ENCODE results near the gene RNF133.

RNF133 gene

GRCh38 chr7:122709930-122710646 is 11.2 kb upstream of the RNF133 start:
- TF ChIP-seq EP300 (IDR thresholded peaks at IDR 0.05; ENCODE audit: borderline replicate concordance) (no peak), CEBPB (IDR thresholded peaks at IDR 0.05) (no peak)
- TF ChIP-seq, protein P1, sequence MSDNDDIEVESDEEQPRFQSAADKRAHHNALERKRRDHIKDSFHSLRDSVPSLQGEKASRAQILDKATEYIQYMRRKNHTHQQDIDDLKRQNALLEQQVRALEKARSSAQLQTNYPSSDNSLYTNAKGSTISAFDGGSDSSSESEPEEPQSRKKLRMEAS (IDR thresholded peaks at IDR 0.05) = no peak

- no peak for TF ChIP-seq EP300 (IDR thresholded peaks at IDR 0.05; ENCODE audit: borderline replicate concordance)
- TF ChIP-seq, protein P2, sequence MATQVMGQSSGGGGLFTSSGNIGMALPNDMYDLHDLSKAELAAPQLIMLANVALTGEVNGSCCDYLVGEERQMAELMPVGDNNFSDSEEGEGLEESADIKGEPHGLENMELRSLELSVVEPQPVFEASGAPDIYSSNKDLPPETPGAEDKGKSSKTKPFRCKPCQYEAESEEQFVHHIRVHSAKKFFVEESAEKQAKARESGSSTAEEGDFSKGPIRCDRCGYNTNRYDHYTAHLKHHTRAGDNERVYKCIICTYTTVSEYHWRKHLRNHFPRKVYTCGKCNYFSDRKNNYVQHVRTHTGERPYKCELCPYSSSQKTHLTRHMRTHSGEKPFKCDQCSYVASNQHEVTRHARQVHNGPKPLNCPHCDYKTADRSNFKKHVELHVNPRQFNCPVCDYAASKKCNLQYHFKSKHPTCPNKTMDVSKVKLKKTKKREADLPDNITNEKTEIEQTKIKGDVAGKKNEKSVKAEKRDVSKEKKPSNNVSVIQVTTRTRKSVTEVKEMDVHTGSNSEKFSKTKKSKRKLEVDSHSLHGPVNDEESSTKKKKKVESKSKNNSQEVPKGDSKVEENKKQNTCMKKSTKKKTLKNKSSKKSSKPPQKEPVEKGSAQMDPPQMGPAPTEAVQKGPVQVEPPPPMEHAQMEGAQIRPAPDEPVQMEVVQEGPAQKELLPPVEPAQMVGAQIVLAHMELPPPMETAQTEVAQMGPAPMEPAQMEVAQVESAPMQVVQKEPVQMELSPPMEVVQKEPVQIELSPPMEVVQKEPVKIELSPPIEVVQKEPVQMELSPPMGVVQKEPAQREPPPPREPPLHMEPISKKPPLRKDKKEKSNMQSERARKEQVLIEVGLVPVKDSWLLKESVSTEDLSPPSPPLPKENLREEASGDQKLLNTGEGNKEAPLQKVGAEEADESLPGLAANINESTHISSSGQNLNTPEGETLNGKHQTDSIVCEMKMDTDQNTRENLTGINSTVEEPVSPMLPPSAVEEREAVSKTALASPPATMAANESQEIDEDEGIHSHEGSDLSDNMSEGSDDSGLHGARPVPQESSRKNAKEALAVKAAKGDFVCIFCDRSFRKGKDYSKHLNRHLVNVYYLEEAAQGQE (IDR thresholded peaks at IDR 0.05; ENCODE audit: low read depth) = no peak
- TF ChIP-seq ZBTB7A (IDR thresholded peaks at IDR 0.05; ENCODE audit: low read depth) = no peak
- no peak for TF ChIP-seq CEBPB (IDR thresholded peaks at IDR 0.05)
- TF ChIP-seq FOXM1 (IDR thresholded peaks at IDR 0.05; ENCODE audit: borderline replicate concordance, low read depth) = no peak
- no peak for TF ChIP-seq CREB1 (IDR thresholded peaks at IDR 0.05; ENCODE audit: low read depth)
Observed at GRCh38 chr7:122706836-122707235, 7.9 kb upstream of the RNF133 start.

GRCh38 chr7:122702872-122703510 is 4.1 kb upstream of the RNF133 start, which contains the start of gene RNF148:
RNF148 (minus strand) TSS chr7:122702922; CDS start chr7:122702750, 172 bp downstream.
- TF ChIP-seq, protein P2 (IDR thresholded peaks at IDR 0.05; ENCODE audit: low read depth) = no peak
- TF ChIP-seq NFIC (IDR thresholded peaks at IDR 0.05) (no peak), TCF12 (IDR thresholded peaks at IDR 0.05; ENCODE audit: low read depth) (no peak), ZBTB7A (IDR thresholded peaks at IDR 0.05; ENCODE audit: low read depth) (no peak), TEAD4 (IDR thresholded peaks at IDR 0.05) (no peak), TAF1 (IDR thresholded peaks at IDR 0.05; ENCODE audit: low read depth) (no peak), FOXM1 (IDR thresholded peaks at IDR 0.05; ENCODE audit: borderline replicate concordance, low read depth) (no peak), RAD21 (IDR thresholded peaks at IDR 0.05; ENCODE audit: low read depth) (no peak), CEBPB (IDR thresholded peaks at IDR 0.05) (no peak)
- TF ChIP-seq, protein P3, sequence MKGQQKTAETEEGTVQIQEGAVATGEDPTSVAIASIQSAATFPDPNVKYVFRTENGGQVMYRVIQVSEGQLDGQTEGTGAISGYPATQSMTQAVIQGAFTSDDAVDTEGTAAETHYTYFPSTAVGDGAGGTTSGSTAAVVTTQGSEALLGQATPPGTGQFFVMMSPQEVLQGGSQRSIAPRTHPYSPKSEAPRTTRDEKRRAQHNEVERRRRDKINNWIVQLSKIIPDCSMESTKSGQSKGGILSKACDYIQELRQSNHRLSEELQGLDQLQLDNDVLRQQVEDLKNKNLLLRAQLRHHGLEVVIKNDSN (IDR thresholded peaks at IDR 0.05) = no peak
- TF ChIP-seq, protein P1 (IDR thresholded peaks at IDR 0.05) = no peak

DNA sequence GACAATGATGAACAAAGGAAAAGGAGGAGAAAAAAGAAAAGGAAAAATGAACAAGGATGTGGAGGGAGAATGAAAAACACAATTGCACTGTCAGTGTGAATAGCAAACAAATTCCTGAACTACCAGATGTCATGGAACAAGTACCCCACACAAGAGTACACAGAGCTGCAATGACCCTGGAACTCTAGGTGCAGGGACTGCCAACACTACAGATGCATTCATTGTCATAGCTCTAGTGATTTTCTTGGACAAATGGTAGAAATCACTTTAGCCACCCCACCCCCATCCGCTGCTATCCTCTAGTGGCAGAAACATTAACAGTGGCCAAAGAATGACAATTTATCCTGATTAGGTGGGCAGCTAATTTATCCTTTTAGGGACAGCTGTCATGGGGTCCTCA is 3.1 kb downstream of the RNF133 start:
- no peak for TF ChIP-seq EGR1 (IDR thresholded peaks at IDR 0.05)
- no peak for TF ChIP-seq CEBPB (IDR thresholded peaks at IDR 0.05)
- no peak for TF ChIP-seq NFIC (IDR thresholded peaks at IDR 0.05)
- TF ChIP-seq TCF12 (IDR thresholded peaks at IDR 0.05; ENCODE audit: low read depth) = no peak
- no peak for TF ChIP-seq CREB1 (IDR thresholded peaks at IDR 0.05; ENCODE audit: low read depth)
- no peak for TF ChIP-seq RAD21 (IDR thresholded peaks at IDR 0.05; ENCODE audit: low read depth)
- no peak for TF ChIP-seq YY1 (IDR thresholded peaks at IDR 0.05; ENCODE audit: low read depth)
- TF ChIP-seq EP300 (IDR thresholded peaks at IDR 0.05; ENCODE audit: borderline replicate concordance) = no peak
- no peak for TF ChIP-seq TEAD4 (IDR thresholded peaks at IDR 0.05)
- TF ChIP-seq, protein P2 (IDR thresholded peaks at IDR 0.05; ENCODE audit: low read depth) = no peak
- no peak for TF ChIP-seq TAF1 (IDR thresholded peaks at IDR 0.05; ENCODE audit: low read depth)
- no peak for TF ChIP-seq ZBTB7A (IDR thresholded peaks at IDR 0.05; ENCODE audit: low read depth)
- no peak for TF ChIP-seq FOXM1 (IDR thresholded peaks at IDR 0.05; ENCODE audit: borderline replicate concordance, low read depth)
- TF ChIP-seq, protein P1 (IDR thresholded peaks at IDR 0.05) = no peak
- TF ChIP-seq, protein P3 (IDR thresholded peaks at IDR 0.05) = no peak

All from Ishikawa (cell line).